Activated T-cell treated with anti-CD3 and anti-CD28 coated beads, Interleukin-2, amount 50 U/mL, for 24 hours (primary cell): Measurements from ENCODE around the gene TULP4.

ENCODE experiments used
- DNase-seq: peaks from one replicate; pipeline ENCODE4 v3.0.0-alpha.2; 2020
- H3K27ac Mint-ChIP-seq: 2 replicates; pipeline ENCODE4 v1.8.0; 2020; ENCODE audit warnings: mild to moderate bottlenecking, mixed read lengths
- H3K27me3 Mint-ChIP-seq: 2 replicates; pipeline ENCODE4 v1.8.0; 2020; ENCODE audit warnings: mixed read lengths
- H3K36me3 Mint-ChIP-seq: 2 replicates; pipeline ENCODE4 v1.8.0; 2020; ENCODE audit warnings: low read depth, mixed read lengths
- H3K4me1 Mint-ChIP-seq: 2 replicates; pipeline ENCODE4 v1.8.0; 2020; ENCODE audit warnings: low read depth, mixed read lengths
- H3K4me3 Mint-ChIP-seq: 2 replicates; pipeline ENCODE4 v1.8.0; 2020; ENCODE audit warnings: mild to moderate bottlenecking, moderate library complexity, mixed read lengths
- H3K9me3 Mint-ChIP-seq: 2 replicates; pipeline ENCODE4 v1.8.0; 2020; ENCODE audit warnings: mixed read lengths

Gene TULP4

DNA sequence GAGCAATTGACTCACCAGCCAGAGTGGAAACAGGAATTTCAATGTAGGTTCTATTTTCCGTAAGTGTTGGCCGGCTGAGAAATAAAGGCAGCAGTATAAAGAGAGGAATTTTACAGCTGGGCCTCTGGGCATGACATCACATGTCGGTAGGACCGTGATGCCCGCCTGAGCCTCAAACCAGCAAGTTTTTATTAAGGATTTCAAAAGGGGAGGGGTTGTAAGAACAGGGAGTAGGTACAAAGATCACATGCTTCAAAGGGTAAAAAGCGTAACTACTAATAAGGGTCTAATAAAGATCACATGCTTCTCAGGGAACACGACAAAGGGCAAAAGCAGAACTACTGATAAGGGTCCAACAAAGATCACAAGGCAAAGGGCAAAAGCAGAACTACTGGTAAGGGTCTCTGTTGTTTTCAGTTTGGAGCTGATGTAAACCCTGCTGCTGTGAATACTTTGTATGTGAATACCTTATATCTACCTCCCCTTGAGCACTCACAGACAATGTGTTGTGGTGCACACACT lies 9.0 kb upstream of the TULP4 start:
- H3K9me3 Mint-ChIP-seq, result peaks cover 3% of the 10 kb centered on the region
- no peak for DNase-seq
- no peak overlapping the region for H3K27ac Mint-ChIP-seq
- H3K4me3 Mint-ChIP-seq, result no peak overlapping the region
- H3K4me1 Mint-ChIP-seq, result peaks cover 6% of the 10 kb centered on the region
- peaks cover 29% of the 10 kb centered on the region for H3K36me3 Mint-ChIP-seq
- H3K27me3 Mint-ChIP-seq, result no peaks in the 10 kb centered on the region

DNA sequence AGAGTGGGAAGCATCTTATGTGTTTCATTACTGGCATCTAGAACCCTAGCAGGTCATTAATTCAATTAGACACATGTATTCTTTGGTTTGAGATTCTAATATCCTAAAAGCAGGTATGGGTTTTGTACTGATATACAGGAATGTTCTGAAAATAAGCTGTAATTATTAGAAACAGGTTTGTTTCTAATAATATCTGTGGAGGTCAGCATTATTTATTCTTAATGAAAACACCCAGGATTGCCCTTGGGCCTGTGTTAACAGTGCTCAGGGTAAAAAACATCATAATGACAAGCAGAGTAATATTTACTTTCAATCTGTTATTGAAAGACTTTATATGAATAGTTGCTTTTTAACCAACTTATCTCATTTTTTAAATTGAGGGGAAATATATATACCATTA lies 8.0 kb upstream of the TULP4 start:
- Mint-ChIP-seq H3K9me3 (no peaks in the 10 kb centered on the region), H3K27ac (no peak overlapping the region), H3K36me3 (peaks cover 22% of the 10 kb centered on the region), H3K4me1 (peaks cover 6% of the 10 kb centered on the region), H3K27me3 (no peaks in the 10 kb centered on the region), H3K4me3 (no peak overlapping the region)
- DNase-seq, result no peak

DNA sequence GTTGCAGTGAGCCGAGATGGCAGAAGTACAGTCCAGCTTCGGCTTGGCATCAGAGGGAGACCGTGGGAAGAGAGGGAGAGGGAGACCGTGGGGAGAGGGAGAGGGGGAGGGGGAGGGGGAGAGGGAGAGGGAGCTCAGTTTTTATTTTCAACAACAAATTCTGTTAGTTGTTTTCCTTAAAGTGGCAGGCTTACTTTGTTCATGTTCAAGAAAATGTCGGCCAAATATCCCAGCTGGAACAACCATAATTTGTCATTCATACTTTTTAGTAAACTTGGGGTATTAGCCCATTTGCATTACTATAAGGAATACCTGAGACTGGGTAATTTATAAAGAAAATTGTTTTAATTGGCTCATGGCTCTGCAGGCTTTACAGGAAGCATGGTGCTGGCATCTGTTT lies 2.5 kb upstream of the TULP4 start:
- Mint-ChIP-seq H3K4me3 (no peak overlapping the region), H3K36me3 (peaks cover 55% of the 10 kb centered on the region), H3K4me1 (peaks cover 14% of the 10 kb centered on the region), H3K27ac (no peak overlapping the region), H3K27me3 (no peaks in the 10 kb centered on the region), H3K9me3 (no peaks in the 10 kb centered on the region)
- DNase-seq, result no peak

DNA sequence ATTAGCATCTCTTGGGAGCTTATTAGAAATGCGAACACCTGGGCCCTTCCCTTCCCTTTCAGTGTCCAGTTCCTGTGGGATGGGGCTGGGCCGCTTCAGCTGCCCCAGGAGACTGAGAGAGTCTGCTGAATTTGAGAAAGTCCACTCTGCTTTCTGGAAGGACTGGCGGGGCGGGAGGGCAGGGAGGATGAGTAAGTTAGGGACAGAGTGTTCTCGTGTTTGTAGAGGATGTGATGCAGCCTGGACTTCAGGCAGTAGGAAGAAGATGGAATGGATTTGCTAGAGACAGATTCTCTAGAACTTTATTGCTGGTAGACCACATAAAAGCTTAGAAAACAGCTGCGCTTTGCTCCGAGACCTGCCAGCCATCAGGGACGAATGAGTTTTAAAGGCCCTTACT lies 1.1 kb upstream of the TULP4 start:
- H3K4me1 Mint-ChIP-seq, result peaks cover 8% of the 10 kb centered on the region
- peaks cover 3% of the 10 kb centered on the region for H3K9me3 Mint-ChIP-seq
- no peak overlapping the region for H3K4me3 Mint-ChIP-seq
- H3K27ac Mint-ChIP-seq, result no peak overlapping the region
- H3K27me3 Mint-ChIP-seq, result no peaks in the 10 kb centered on the region
- no peak for DNase-seq
- H3K36me3 Mint-ChIP-seq, result peaks cover 64% of the 10 kb centered on the region

DNA sequence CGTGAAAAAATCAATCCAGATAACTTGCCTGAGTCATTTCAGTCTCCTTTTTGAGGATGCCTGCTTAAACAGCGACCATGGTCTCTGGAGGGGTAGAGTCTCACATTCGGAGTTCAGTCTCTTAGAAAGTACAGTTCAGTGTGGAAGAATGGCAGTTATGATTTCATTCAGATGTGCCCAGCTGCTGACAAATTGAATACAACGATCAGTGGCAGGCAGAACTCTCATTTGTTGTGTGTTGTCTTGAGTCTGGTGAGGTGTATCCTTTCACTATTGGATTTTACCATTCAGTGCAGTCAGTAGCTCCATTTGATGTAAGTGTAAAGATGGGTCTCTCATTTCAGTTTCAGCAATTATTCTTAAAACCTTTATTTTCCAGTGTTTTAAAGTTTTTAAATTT lies 639 bp upstream of the TULP4 start:
- no peak overlapping the region for H3K4me3 Mint-ChIP-seq
- peaks cover 3% of the 10 kb centered on the region for H3K9me3 Mint-ChIP-seq
- peaks cover 8% of the 10 kb centered on the region for H3K4me1 Mint-ChIP-seq
- peaks cover 66% of the 10 kb centered on the region for H3K36me3 Mint-ChIP-seq
- no peak for DNase-seq
- no peaks in the 10 kb centered on the region for H3K27me3 Mint-ChIP-seq
- H3K27ac Mint-ChIP-seq, result no peak overlapping the region

DNA sequence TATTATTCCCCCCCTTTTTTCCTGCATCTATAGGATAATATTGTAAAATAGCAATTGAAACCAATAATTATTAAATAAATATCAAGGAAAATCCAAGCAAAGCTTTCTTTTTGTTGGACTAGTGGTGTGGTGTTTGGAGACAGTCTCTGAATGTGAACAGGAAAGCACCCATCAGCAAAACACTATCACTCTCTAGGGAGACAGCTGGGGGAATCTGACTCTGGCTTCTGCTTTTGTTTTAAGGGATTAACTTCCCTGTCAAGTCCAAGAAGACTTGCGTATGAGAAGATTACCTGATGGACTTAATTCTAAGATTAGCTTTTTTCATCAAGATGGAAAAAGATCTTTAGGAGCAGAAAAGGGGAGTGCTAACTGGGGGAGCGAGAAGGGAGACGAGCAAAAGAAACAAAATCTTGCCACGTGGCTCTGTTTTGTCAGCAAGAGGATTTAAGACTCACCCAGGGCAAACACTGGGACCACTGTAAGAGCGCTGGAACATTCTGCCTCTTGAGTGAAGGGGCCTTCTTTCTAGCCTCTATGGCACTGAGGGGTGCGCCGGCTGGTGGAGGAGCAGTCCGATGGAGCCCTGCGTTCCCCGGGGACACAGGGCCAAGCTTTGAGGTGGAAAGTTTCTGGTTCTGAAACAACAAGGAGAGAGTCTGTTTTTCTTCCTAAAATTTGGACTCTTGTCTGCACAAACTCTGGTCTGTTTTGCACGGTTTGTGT lies 570 bp downstream of the TULP4 start:
- no peak for DNase-seq
- Mint-ChIP-seq H3K4me1 (peaks cover 8% of the 10 kb centered on the region), H3K27me3 (no peaks in the 10 kb centered on the region), H3K9me3 (peaks cover 3% of the 10 kb centered on the region), H3K36me3 (peaks cover 74% of the 10 kb centered on the region), H3K4me3 (no peak overlapping the region), H3K27ac (no peak overlapping the region)

DNA sequence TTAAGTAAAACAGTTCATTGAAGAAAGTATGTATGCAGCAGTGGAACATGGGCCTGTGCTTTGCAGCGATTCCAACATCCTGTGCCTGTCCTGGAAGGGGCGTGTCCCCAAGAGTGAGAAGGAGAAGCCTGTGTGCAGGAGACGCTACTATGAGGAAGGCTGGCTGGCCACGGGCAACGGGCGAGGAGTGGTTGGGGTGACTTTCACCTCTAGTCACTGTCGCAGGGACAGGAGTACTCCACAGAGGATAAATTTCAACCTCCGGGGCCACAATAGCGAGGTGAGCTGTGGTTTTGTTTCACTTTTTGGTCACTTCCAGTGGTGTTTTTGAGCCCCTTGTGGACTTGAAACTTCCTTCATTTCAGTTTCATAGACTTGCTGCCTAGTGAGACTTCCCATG lies 1.7 kb downstream of the TULP4 start:
- Mint-ChIP-seq H3K36me3 (peaks cover 76% of the 10 kb centered on the region), H3K9me3 (peaks cover 3% of the 10 kb centered on the region), H3K4me1 (peaks cover 12% of the 10 kb centered on the region), H3K4me3 (no peak overlapping the region), H3K27me3 (no peaks in the 10 kb centered on the region), H3K27ac (peak overlapping the region; percentile 26)
- no peak for DNase-seq

DNA sequence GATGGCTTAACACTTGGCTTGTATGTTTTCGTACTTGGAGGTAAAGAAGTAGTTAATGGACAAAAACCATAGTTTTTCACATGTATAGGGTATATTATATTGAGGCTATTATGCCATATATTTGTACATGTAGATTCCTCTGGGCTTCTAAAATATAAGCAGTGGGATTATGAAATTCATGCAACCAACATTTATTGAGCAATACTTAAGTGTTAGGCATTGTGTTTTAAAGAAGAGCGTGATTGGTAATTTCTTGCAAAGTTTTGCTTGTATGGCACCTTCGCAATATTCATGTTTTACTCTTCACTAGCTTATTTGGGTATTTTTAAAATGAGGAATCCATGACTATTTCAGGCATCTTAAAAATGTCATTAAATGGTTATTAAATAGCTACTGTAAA lies 2.5 kb downstream of the TULP4 start:
- H3K4me1 Mint-ChIP-seq, result peaks cover 16% of the 10 kb centered on the region
- peaks cover 3% of the 10 kb centered on the region for H3K9me3 Mint-ChIP-seq
- peaks cover 73% of the 10 kb centered on the region for H3K36me3 Mint-ChIP-seq
- H3K27me3 Mint-ChIP-seq, result no peaks in the 10 kb centered on the region
- no peak overlapping the region for H3K4me3 Mint-ChIP-seq
- DNase-seq, result no peak
- H3K27ac Mint-ChIP-seq, result no peak overlapping the region

DNA sequence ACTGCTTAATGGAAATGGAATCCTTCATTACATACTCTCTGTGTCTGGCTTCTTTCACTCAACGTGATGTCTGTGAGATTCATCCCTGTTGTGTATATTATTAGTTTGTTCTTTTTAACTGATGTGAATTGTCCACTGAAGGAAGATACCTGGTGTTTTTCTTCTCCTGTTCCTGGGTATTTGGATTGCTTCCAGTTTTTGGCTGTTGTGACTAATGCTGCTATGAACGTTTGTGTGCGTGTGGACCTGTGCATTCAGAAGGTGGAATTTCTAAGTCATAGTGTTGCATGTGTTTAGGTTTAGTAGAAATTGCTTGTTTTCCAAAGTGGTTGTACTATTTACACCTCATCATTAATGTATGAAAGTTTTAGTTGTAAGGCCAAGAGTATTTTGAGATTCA lies 3.8 kb downstream of the TULP4 start:
- H3K4me3 Mint-ChIP-seq, result no peak overlapping the region
- H3K27me3 Mint-ChIP-seq, result no peaks in the 10 kb centered on the region
- DNase-seq, result no peak
- peaks cover 21% of the 10 kb centered on the region for H3K4me1 Mint-ChIP-seq
- peaks cover 3% of the 10 kb centered on the region for H3K9me3 Mint-ChIP-seq
- peaks cover 69% of the 10 kb centered on the region for H3K36me3 Mint-ChIP-seq
- H3K27ac Mint-ChIP-seq, result no peak overlapping the region

DNA sequence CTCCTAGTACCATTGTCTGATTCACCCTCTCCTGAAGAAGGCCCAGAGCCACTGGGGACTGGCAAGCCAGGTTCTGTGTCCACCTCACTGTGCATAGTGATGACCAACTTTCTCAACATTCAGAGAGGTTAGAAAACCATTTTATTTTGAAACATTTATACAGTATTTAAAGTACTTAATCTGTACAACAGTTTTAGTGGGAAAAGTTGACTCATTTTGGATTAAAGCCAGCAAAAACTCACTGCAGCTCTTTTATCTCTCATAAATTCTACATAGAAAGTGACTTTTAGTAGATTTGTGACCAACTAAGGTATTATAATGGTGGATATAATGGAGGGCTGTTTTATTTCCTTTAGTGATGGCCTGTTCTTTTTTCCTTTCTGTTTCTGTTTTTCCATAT lies 9.7 kb downstream of the TULP4 start:
- Mint-ChIP-seq H3K27me3 (no peaks in the 10 kb centered on the region), H3K27ac (no peak overlapping the region), H3K4me1 (peaks cover 56% of the 10 kb centered on the region), H3K4me3 (no peak overlapping the region), H3K36me3 (peaks cover 21% of the 10 kb centered on the region), H3K9me3 (no peaks in the 10 kb centered on the region)
- DNase-seq, result no peak

DNA sequence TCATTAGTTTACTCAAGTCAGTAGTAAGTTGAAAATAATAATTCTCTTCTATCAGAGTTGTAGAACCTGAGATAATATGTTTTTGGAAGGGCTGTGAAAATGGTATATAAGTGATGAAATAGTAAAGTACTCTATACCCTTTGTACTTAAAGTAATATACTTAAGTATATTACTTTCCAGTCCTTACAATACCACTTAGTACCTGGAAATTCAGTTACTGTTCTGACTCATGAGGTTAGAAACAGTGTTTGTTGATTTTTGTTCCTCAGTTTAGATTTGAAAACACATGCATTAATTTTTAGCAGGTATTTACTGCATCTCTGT lies 10.1 kb downstream of the TULP4 start:
- H3K4me1 Mint-ChIP-seq, result peaks cover 60% of the 10 kb centered on the region
- H3K4me3 Mint-ChIP-seq, result no peak overlapping the region
- H3K9me3 Mint-ChIP-seq, result no peaks in the 10 kb centered on the region
- DNase-seq, result no peak
- no peak overlapping the region for H3K27ac Mint-ChIP-seq
- peaks cover 18% of the 10 kb centered on the region for H3K36me3 Mint-ChIP-seq
- H3K27me3 Mint-ChIP-seq, result no peaks in the 10 kb centered on the region

DNA sequence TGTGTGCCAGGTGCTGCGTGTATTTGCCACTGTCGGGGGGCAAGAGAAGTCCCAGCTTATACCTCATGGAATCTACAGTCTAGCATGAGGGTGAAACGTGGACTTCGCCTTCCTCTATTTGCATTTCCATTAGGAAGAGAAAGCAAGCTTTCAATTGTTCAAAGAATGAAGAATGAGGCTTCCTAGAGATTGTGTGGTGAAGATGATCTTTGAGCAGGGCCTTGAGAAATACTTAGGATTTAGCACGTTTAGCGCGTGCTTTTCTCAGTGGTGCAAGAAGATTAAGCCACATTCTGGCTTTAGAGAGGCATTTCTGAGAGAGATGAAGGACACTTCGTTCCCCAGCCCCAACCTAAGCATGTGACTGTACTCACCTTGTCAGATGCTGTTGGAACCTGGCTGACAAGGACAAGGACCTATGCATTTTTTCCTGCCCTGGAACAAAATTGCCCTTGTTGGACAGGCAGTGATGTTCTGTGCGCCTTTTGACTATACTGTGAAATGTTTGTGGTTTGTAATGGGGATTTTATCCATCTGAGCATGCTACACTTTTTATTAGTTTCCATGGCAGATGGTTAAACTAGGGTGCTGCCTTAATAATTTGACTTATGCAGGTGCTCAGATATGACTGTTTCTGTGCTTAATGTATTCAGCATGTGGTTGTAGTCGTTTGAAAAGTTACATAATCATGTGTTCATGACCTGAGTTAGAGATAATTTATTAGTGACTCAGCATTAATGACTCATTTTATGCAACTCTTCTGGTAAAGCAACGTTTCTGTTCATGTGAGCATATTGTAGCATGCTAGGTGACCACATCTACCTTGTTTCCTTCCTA lies 10.7 kb downstream of the TULP4 start:
- Mint-ChIP-seq H3K27ac (peak overlapping the region; percentile 59), H3K27me3 (no peaks in the 10 kb centered on the region), H3K4me1 (peaks cover 64% of the 10 kb centered on the region), H3K4me3 (no peak overlapping the region), H3K9me3 (no peaks in the 10 kb centered on the region), H3K36me3 (peaks cover 12% of the 10 kb centered on the region)
- DNase-seq, result no peak

DNA sequence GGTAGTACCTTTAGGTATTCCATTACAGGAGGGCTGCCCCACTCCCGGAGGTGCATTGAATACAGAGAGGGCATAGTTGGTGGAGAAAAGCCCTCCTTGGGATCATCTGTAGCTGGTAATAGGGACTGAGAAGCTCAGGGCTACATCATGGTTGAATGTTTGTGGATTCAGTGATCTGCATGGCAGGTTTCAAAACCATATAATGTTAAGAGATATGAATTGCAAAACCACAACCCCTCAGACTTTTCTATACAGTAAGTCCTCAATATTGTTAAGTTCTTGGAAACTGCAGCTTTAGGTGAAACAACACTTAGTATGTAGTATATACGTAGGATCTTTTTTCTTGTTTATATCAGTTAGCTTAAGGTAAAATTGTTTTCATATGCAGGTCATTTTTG lies 11.3 kb downstream of the TULP4 start:
- no peak overlapping the region for H3K27ac Mint-ChIP-seq
- no peaks in the 10 kb centered on the region for H3K27me3 Mint-ChIP-seq
- H3K36me3 Mint-ChIP-seq, result peaks cover 11% of the 10 kb centered on the region
- no peak for DNase-seq
- H3K4me1 Mint-ChIP-seq, result peaks cover 66% of the 10 kb centered on the region
- H3K4me3 Mint-ChIP-seq, result no peak overlapping the region
- H3K9me3 Mint-ChIP-seq, result no peaks in the 10 kb centered on the region

DNA sequence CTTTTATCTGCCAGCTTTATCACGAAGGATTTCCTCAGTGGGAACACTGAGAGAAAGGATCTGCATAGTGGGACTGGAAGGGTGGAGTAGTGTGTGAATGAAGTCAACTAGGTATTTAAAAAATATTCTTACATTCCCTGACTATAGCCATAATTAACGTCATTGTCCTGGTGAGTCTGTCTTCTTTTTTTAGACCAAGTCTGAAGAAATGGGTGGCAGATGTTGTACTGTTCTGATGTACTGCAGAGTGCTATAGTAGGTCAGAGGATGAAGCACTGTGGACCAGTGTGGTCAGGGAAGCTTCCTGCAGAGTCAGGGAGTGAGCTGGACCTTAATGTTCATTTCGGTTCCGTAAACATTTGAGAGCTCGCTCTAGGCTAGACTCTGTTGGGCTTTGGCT lies 11.9 kb downstream of the TULP4 start:
- Mint-ChIP-seq H3K27ac (no peak overlapping the region), H3K27me3 (no peaks in the 10 kb centered on the region), H3K9me3 (no peaks in the 10 kb centered on the region), H3K36me3 (peaks cover 11% of the 10 kb centered on the region), H3K4me1 (peaks cover 68% of the 10 kb centered on the region), H3K4me3 (no peak overlapping the region)
- DNase-seq, result no peak

DNA sequence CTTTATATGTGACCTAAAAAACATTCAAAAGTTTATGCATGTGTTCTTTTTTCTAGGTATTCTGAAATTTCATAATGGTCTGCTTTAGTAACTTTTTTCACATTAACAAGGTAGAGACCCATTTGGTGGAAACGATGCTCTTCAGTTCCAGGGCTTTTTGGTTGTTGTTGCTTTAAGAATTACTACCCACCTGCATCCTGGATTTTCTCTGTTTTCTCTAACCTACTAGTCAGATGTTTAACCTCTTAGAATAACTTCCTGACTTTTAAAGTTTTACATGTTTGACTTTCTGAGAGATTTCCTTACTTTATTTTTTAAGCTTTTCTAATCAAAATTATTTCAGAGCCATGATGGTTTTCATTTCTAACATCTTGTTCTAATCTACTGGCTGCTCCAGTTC lies 14.9 kb downstream of the TULP4 start:
- H3K4me1 Mint-ChIP-seq, result peaks cover 53% of the 10 kb centered on the region
- peaks cover 11% of the 10 kb centered on the region for H3K36me3 Mint-ChIP-seq
- H3K4me3 Mint-ChIP-seq, result no peak overlapping the region
- no peak overlapping the region for H3K27ac Mint-ChIP-seq
- no peaks in the 10 kb centered on the region for H3K27me3 Mint-ChIP-seq
- DNase-seq, result no peak
- H3K9me3 Mint-ChIP-seq, result peaks cover 2% of the 10 kb centered on the region
